Activated CD8-positive, alpha-beta memory T cell treated with anti-CD3 and anti-CD28 coated beads, Interleukin-2, amount 50 U/mL, for 1 hour (primary cell): ENCODE measurements around the gene EEF1G.

Experiments
- DNase-seq: peaks from one replicate; pipeline ENCODE4 v3.0.0-alpha.2; 2020; ENCODE audit errors: extremely low read depth

Gene EEF1G

GRCh38 chr11:62539238-62539925, 34.3 kb downstream of the EEF1G start:
- no peak for DNase-seq

- DNase-seq: no peak
Observed at GRCh38 chr11:62538470-62539237, 35.0 kb downstream of the EEF1G start.

GRCh38 chr11:62536301-62536957, 37.3 kb downstream of the EEF1G start:
- DNase-seq: no peak

- DNase-seq: no peak
Observed at GRCh38 chr11:62535802-62536201, 37.9 kb downstream of the EEF1G start.

DNA sequence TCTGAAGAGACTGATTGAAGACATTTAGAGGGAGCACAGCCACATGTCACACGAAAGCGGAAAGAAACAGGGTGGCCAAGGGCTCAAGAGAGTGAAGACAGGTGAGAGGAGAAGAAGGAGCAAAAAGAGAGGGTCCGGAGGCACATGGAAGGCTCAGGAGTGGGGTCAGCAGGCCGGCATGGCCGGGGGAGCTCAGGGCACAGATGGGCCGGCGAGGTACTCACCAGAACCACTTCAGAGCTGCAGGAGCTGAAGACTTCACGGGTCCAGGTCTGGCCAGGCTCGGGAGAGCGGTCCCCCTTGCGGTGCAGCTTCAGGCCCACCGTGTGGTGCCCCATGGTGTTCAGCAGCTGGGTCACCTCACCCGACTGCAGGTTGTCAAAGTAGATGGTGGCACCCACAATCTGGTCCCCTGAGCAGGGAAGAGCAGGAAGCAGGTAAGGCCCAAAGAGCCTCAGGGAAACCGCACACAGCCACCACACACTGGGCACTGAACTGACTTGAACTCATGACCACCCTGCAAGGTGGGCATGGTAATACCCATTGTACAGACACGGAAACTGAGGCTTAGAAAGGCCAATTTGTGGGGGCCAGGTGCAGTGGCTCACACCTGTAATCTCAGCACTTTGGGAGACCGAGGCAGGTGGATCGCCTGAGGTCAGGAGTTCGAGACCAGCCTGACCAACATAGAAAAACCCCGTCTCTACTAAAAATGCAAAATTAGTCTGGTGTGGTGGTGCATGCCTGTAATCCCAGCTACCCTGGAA, 38.7 kb downstream of the EEF1G start:
- no peak for DNase-seq

DNA sequence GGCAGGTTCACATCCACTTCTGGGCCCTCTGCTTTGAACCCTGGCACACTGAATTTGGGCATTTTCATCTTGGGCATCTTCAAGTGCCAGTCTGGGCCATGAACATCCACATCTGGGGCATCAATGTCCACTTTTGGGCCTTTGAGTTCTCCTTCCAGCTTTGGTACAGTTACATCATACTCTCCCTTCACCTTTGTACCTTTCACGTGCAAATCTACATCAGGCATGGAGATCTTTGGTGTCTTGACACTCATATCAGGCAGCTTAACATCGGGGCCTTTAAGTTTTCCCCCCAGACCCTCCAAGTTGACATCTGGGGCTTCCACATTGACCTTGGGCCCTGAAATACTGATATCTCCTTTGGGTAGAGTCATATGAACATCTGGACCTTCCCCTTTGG, 41.6 kb downstream of the EEF1G start:
- DNase-seq: no peak

DNA sequence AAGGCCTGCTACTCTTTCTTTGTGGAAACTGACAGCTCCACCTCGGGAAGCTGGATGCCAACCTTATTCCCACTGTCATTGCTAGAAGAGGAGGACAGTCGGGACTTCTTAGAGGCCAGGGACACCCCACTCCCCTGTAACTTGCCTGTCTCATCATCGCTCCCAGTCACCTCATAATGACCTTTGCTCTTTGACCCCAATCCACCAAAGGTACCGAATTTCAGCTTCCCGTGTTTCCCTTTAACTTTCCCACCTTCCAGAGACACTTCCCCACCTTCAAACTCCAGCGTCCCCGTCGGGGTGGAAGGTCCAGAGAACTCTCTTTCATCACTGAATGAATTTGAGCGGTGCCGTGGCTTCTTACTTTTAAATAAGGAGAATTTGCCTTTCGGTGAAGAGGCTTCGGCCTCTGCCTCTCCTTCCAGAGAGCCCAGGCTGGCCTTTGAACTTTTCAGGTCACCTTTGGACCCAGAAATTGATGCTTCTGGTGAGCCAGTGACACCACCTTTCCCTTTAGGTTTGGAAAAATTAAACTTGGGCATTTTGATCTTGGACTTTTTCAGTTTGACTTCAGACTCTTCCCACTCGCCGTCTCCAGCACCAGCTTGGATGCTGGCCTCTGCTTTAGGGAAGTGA, 56.8 kb downstream of the EEF1G start:
- DNase-seq: no peak

- DNase-seq: no peak
Observed at GRCh38 chr11:62514151-62514550, 59.5 kb downstream of the EEF1G start.

GRCh38 chr11:62513626-62514025, 60.1 kb downstream of the EEF1G start:
- no peak for DNase-seq

DNA sequence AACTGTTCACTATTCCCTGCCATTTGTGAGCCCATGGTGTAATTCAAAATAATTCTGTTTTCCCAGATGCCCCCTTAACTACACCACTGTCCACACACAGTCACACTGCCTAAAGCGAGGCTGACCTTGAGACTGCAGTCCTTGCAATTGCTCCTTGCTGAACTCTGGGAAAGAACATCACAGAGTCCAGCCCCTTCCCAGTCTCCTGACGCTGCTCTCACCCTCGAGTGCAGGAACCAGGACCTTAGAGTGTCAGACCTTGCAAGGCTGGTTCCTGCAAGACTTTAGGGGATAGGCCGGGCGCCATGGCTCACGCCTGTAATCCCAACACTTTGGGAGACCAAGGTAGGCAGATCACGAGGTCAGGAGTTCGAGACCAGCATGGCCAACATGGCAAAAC, 60.7 kb downstream of the EEF1G start:
- no peak for DNase-seq
